Endothelial cell of umbilical vein (primary cell): ENCODE measurements around the gene NTSR1. TPM values are rescaled to one million over a fixed set of nuclear protein-coding genes. Genes with fewer than 3 reads are reported as not detected.

Experiments used
- BruUV-seq: library from RNA; stranded (reverse); fragments of 400-500 nt; replicated peaks from 2 replicates; lab custom pipeline; 2021; lab: Mats Ljungman, UMichigan
- CTCF ChIA-PET: fragments of 300-600, 350-600 bp; sonication (Branson Sonifier 250); formaldehyde crosslinking; loops from one replicate; lab custom pipeline; 2021; ENCODE audit warnings: antibody characterized with exemption, inconsistent platforms; lab: Charles Lee
- POLR2A ChIA-PET: fragments of 300-600, 350-600 bp; sonication (Branson Sonifier 250); formaldehyde crosslinking; loops from one replicate; lab custom pipeline; 2021; ENCODE audit warnings: antibody characterized with exemption, inconsistent platforms; lab: Charles Lee
- DNase-seq: peaks from one replicate; pipeline ENCODE4 v3.0.0-alpha.2; 2011; ENCODE audit warnings: low read depth, low spot score
- FAIRE-seq: peaks from 2 replicates; lab custom pipeline; 2011; peaks lifted over from hg19 to GRCh38; lab: Jason Lieb, UNC
- H2AFZ ChIP-seq: 2 replicates; pipeline ENCODE4 v1.6.0; 2012; ENCODE audit warnings: low read depth, low read length, control low read depth, inconsistent platforms
- H3K27ac ChIP-seq: 2 replicates; pipeline ENCODE4 v1.5.1; 2011; ENCODE audit warnings: low read depth, mild to moderate bottlenecking, control low read depth, low read length, moderate library complexity; ENCODE audit not compliant: insufficient read depth
- H3K27me3 ChIP-seq, 2 experiments: 2 replicates each; pipeline versions ENCODE4 v1.6.0 to v1.6.1; 2011; ENCODE audit warnings: low read length in 2 of 2, mixed read lengths in 1 of 2; ENCODE audit not compliant: control insufficient read depth in 2 of 2, insufficient read depth in 2 of 2
- H3K36me3 ChIP-seq, 2 experiments: 2 replicates in 1 of 2; 3 replicates in 1 of 2; pipeline ENCODE4 v1.5.1; 2011; ENCODE audit warnings: low read length in 2 of 2, mild to moderate bottlenecking in 1 of 2, moderate library complexity in 1 of 2; ENCODE audit not compliant: control insufficient read depth in 2 of 2, insufficient read depth in 2 of 2; ENCODE audit errors: extremely low read depth in 1 of 2
- H3K4me1 ChIP-seq: 3 replicates; pipeline ENCODE4 v1.5.1; 2011; ENCODE audit warnings: mild to moderate bottlenecking, low read length; ENCODE audit not compliant: control insufficient read depth, insufficient read depth; ENCODE audit errors: extremely low read depth
- H3K4me2 ChIP-seq: 2 replicates; pipeline ENCODE4 v1.6.1; 2011; ENCODE audit warnings: low read length, control low read depth, mixed read lengths; ENCODE audit not compliant: insufficient read depth
- H3K4me3 ChIP-seq, 3 experiments: fragments of 200-600 bp in 1 of 3; sonication (generic), shearing (Covaris generic) in 1 of 3; replicated peaks in 1 of 3; 2 replicates each; pipeline ENCODE4 v1.5.1; 2011 to 2016; ENCODE audit warnings: control low read depth in 3 of 3, low read length in 3 of 3, mild to moderate bottlenecking in 2 of 3, inconsistent platforms in 1 of 3, low read depth in 1 of 3, moderate library complexity in 1 of 3; ENCODE audit not compliant: insufficient read depth in 1 of 3
- H3K79me2 ChIP-seq: 2 replicates; pipeline ENCODE4 v1.6.0; 2012; ENCODE audit warnings: low read length, inconsistent platforms; ENCODE audit not compliant: control insufficient read depth, insufficient read depth
- H3K9ac ChIP-seq: replicated peaks from 2 replicates; pipeline ENCODE3; 2011; ENCODE audit warnings: low read length, control low read depth; ENCODE audit not compliant: insufficient read depth; ENCODE audit errors: extremely low read depth
- H3K9me1 ChIP-seq: replicated peaks from 3 replicates; pipeline ENCODE4 v1.6.0; 2011; ENCODE audit warnings: mild to moderate bottlenecking, low read length; ENCODE audit not compliant: control insufficient read depth, insufficient read depth; ENCODE audit errors: extremely low read depth
- H3K9me3 ChIP-seq: replicated peaks from 2 replicates; pipeline ENCODE4 v1.5.1; 2012; ENCODE audit warnings: low read length, inconsistent platforms; ENCODE audit not compliant: control insufficient read depth, insufficient read depth
- H4K20me1 ChIP-seq: replicated peaks from 2 replicates; pipeline ENCODE3; 2011; ENCODE audit warnings: mild to moderate bottlenecking, low read length; ENCODE audit not compliant: control insufficient read depth, insufficient read depth; ENCODE audit errors: extremely low read depth
- EZH2 ChIP-seq: IDR thresholded peaks from 2 replicates; pipeline ENCODE4 v1.6.1; 2012; ENCODE audit warnings: borderline replicate concordance, low read depth, mild to moderate bottlenecking, moderate library complexity, low read length, inconsistent platforms; ENCODE audit not compliant: severe bottlenecking
- FOS ChIP-seq: IDR thresholded peaks from 2 replicates; pipeline ENCODE4 v1.6.1; 2011; ENCODE audit warnings: mild to moderate bottlenecking, low read length, moderate library complexity, borderline replicate concordance; ENCODE audit not compliant: insufficient read depth
- GATA2 ChIP-seq: IDR thresholded peaks from 2 replicates; pipeline ENCODE4 v1.7.0; 2011; ENCODE audit warnings: low read depth, mild to moderate bottlenecking, moderate library complexity, mixed read lengths, low read length; ENCODE audit not compliant: insufficient read length, insufficient read depth
- JUN ChIP-seq: IDR thresholded peaks from 2 replicates; pipeline ENCODE4 v1.6.1; 2011; ENCODE audit warnings: borderline replicate concordance, low read depth; ENCODE audit not compliant: insufficient read length, insufficient read depth
- MYC ChIP-seq: IDR thresholded peaks from one replicate; pipeline ENCODE4 v1.6.1; 2011; ENCODE audit warnings: mild to moderate bottlenecking, low read depth, low read length
- POLR2A ChIP-seq: IDR thresholded peaks from 2 replicates; pipeline ENCODE4 v1.6.1; 2012; ENCODE audit warnings: low read depth, mild to moderate bottlenecking, control low read depth, low read length
- POLR2AphosphoS5 ChIP-seq: IDR thresholded peaks from 2 replicates; pipeline ENCODE4 v1.6.1; 2012; ENCODE audit warnings: low read depth, mild to moderate bottlenecking, control low read depth, low read length, moderate library complexity; ENCODE audit not compliant: insufficient read depth
- dilution Hi-C: fragments of 300-500 bp; cut with MboI; formaldehyde crosslinking; loops from one replicate; pipeline ENCODE4 v1.15.0; 2019; ENCODE audit warnings: low sequenced_read_pairs; ENCODE audit not compliant: extremely low pct_ligation_motif_present
- intact Hi-C: fragments of 100-400 bp; cut with micrococcal nuclease; formaldehyde crosslinking; loops from one replicate; pipeline ENCODE4 v1.10.0; 2022
- polyA plus RNA-seq, 4 experiments: library from polyadenylated mRNA; depleted of rRNA in 3 of 4; stranded (reverse) in 3 of 4; unstranded in 1 of 4; fragments of >200 nt; gene quantifications; 2 replicates each; pipeline versions ENCODE4 v1.2.1 to v1.2.3, GENCODE V29; 2011 to 2012; ENCODE audit warnings: missing spikeins in 1 of 4
- total RNA-seq: library from RNA; stranded (reverse); gene quantifications from 2 replicates; pipeline ENCODE4 v1.2.3, GENCODE V29; 2021
- TF ChIP-seq, protein P1 (sequence below): IDR thresholded peaks from 2 replicates; pipeline ENCODE4 v1.6.1; 2011; ENCODE audit not compliant: insufficient read depth, insufficient read length
- TF ChIP-seq, protein P2 (sequence below), 2 donors: IDR thresholded peaks; 1 replicate in 1 of 2; 2 replicates in 1 of 2; pipeline ENCODE4 v1.5.1; 2011; ENCODE audit warnings: low read length in 2 of 2, mild to moderate bottlenecking in 2 of 2, moderate library complexity in 2 of 2, control low read depth in 1 of 2, inconsistent platforms in 1 of 2, low read depth in 1 of 2; ENCODE audit not compliant: insufficient read depth in 1 of 2; ENCODE audit errors: extremely low read depth in 1 of 2

Gene NTSR1
- total and polyA plus RNA-seq, 2 donors (not counting 3 experiments of a cell fraction or from before 2014, with no cell fraction given): 0.14 to 2.1 TPM

DNA sequence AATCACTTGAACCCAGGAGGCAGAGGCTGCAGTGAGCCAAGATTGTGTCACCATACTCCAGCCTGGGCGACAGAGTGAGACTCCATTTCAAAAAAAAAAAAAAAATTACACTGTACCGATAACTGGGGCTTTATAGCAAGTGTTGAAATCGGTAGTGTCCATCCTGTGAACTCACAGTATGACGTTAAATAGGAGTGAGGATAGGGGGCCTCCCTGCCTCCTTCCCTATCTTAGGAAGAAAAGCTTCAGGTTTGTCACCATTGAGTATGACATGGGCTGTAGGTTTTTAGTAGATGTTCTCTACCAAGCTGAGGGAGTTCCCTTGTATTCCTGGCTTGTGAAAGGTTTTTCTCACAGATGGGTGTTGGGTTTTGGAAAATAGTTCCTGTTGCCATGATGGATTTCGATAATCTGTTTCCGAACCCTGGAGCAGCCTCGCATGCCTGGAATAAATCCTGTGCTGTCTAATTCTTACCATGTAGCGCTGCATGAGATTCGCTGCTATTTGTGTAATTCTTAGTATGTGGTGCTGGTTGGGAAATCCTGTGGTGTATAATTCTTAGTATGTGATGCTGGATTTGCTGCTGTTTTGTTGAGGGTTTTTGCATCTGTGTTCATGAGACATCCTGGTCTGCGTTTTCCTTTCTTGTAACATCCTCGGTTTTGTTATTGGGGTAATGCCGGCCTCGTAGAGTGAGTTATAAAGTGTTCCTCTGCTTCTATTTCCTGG, 23.6 kb downstream of the NTSR1 start:
- Histone ChIP-seq H4K20me1 (no peaks in the 10 kb centered on the region), H3K4me1 (no peaks in the 10 kb centered on the region), H3K9me1 (no peaks in the 10 kb centered on the region), H3K36me3 (no peaks in the 10 kb centered on the region), H3K27me3 (peaks cover 0 to 2% of the 10 kb centered on the region in 2 experiments), H3K79me2 (no peaks in the 10 kb centered on the region), H2AFZ (no peak overlapping the region), H3K27ac (no peak overlapping the region), H3K4me2 (no peak overlapping the region), H3K4me3 (no peak overlapping the region), H3K9ac (no peak overlapping the region), H3K9me3 (no peaks in the 10 kb centered on the region)
- no peak for TF ChIP-seq EZH2
- TF ChIP-seq POLR2A: no peak
- no peak for TF ChIP-seq FOS
- no peak for TF ChIP-seq JUN
- TF ChIP-seq GATA2: no peak
- TF ChIP-seq, protein P1, sequence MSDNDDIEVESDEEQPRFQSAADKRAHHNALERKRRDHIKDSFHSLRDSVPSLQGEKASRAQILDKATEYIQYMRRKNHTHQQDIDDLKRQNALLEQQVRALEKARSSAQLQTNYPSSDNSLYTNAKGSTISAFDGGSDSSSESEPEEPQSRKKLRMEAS: no peak
- TF ChIP-seq POLR2AphosphoS5: no peak
- TF ChIP-seq MYC: no peak
- TF ChIP-seq, protein P2, sequence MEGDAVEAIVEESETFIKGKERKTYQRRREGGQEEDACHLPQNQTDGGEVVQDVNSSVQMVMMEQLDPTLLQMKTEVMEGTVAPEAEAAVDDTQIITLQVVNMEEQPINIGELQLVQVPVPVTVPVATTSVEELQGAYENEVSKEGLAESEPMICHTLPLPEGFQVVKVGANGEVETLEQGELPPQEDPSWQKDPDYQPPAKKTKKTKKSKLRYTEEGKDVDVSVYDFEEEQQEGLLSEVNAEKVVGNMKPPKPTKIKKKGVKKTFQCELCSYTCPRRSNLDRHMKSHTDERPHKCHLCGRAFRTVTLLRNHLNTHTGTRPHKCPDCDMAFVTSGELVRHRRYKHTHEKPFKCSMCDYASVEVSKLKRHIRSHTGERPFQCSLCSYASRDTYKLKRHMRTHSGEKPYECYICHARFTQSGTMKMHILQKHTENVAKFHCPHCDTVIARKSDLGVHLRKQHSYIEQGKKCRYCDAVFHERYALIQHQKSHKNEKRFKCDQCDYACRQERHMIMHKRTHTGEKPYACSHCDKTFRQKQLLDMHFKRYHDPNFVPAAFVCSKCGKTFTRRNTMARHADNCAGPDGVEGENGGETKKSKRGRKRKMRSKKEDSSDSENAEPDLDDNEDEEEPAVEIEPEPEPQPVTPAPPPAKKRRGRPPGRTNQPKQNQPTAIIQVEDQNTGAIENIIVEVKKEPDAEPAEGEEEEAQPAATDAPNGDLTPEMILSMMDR (IDR thresholded peaks at IDR 0.05; ENCODE audit: extremely low read depth in 1 of 2, insufficient read depth in 1 of 2, low read depth in 1 of 2, low read length in 2 of 2): no peak
- FAIRE-seq (no peak), DNase-seq (no peak)
- BruUV-seq: no TSS peak
- POLR2A ChIA-PET: no interaction called here
- intact Hi-C loops (no loop called here), dilution Hi-C loops (no loop called here)
- CTCF ChIA-PET: no interaction called here
